Esophagus squamous epithelium (tissue), 5 donors: ENCODE measurements around the gene SULT2B1. TPM values are rescaled to one million over a fixed set of nuclear protein-coding genes. Genes with fewer than 3 reads are reported as not detected.
A peak's percentile ranks its signal among the peaks of the same experiment; 100 is the strongest.

Experiments
- DNase-seq: peaks from one replicate; lab custom pipeline; 2025; lab: John Stamatoyannopoulos, UW
- H3K27ac ChIP-seq, 4 donors: fragments of 200-600 bp; sonication (generic); one replicate each; pipeline ENCODE4 v1.5.1; 2016 to 2019; ENCODE audit warnings: mild to moderate bottlenecking in 1 of 4
- H3K27me3 ChIP-seq, 4 donors: fragments of 200-600 bp; sonication (generic); 1 replicate in 3 of 4; 2 replicates in 1 of 4; pipeline versions ENCODE4 v1.5.1 to v1.6.0; 2017 to 2021; ENCODE audit warnings: antibody characterized with exemption in 1 of 4
- H3K36me3 ChIP-seq, 3 donors: fragments of 200-600 bp; sonication (generic); one replicate each; pipeline ENCODE4 v1.5.1; 2016 to 2019
- H3K4me1 ChIP-seq, 3 donors: fragments of 200-600 bp; sonication (generic); one replicate each; pipeline ENCODE4 v1.5.1; 2017 to 2019
- H3K4me3 ChIP-seq, 4 donors: fragments of 200-600 bp; sonication (generic); 1 replicate in 3 of 4; 2 replicates in 1 of 4; pipeline ENCODE4 v1.5.1; 2016 to 2019; ENCODE audit warnings: mild to moderate bottlenecking in 2 of 4, moderate library complexity in 1 of 4
- H3K9me3 ChIP-seq, 3 donors: fragments of 200-600 bp; sonication (generic); one replicate each; pipeline ENCODE4 v1.5.1; 2016 to 2019
- CTCF ChIP-seq, 6 experiments: fragments of 450-650 bp in 4 of 6; fragments of 200-600 bp in 2 of 6; sonication (generic) in 2 of 6; IDR thresholded peaks; one replicate each; pipeline ENCODE4 v1.5.1; 2016 to 2019; ENCODE audit warnings: antibody characterized with exemption in 6 of 6, mild to moderate bottlenecking in 4 of 6, moderate library complexity in 4 of 6
- POLR2A ChIP-seq, 4 donors: fragments of 450-650 bp; IDR thresholded peaks; one replicate each; pipeline ENCODE4 v1.6.1; 2017; ENCODE audit warnings: antibody characterized with exemption in 4 of 4, mild to moderate bottlenecking in 4 of 4, moderate library complexity in 3 of 4
- WGBS, 2 donors: methylation state at CpG; one replicate each; pipeline ENCODE4 v1.1.5; 2018; 5-methylcytosine and 5-hydroxymethylcytosine counted together
- intact Hi-C: fragments of 100-400 bp; cut with DNase I; formaldehyde crosslinking; loops from one replicate; pipeline ENCODE4 v1.15.0; 2022
- total RNA-seq, 4 donors: library from RNA; depleted of rRNA; stranded (reverse); fragments of >200 nt; gene quantifications; one replicate each; pipeline ENCODE4 v1.1.0, GENCODE V29; 2016
- donor health status: DM: yes; HTN: yes; CAD: no.

SULT2B1 gene
- total RNA-seq, 4 donors from 2014 or later = 84.8 to 253 (median 150) TPM

GRCh38 chr19:48544856-48545750, 6.9 kb upstream of the SULT2B1 start:
- no peak for DNase-seq

GRCh38 chr19:48547722-48548121, 4.2 kb upstream of the SULT2B1 start:
- Histone ChIP-seq H3K9me3 (no peaks in the 10 kb centered on the region), H3K27me3 (peaks cover 0 to 26% (median 0%) of the 10 kb centered on the region in 4 donors), H3K36me3 (no peaks in the 10 kb centered on the region), H3K4me1 (peaks cover 14 to 47% (median 23%) of the 10 kb centered on the region in 3 donors), H3K27ac (no peak overlapping the region), H3K4me3 (no peak overlapping the region)
- no peak for DNase-seq
- WGBS, 2 donors = 53 to 63% methylated on average over 1 of the region's 1 CpG
- intact Hi-C loops = no loop called here
- TF ChIP-seq CTCF (IDR thresholded peaks at IDR 0.05) = no peak
- TF ChIP-seq POLR2A (IDR thresholded peaks at IDR 0.05) = no peak

More at GRCh38 chr19:48544856-48545750, 6.9 kb upstream of the SULT2B1 start:
- Histone ChIP-seq H3K9me3 (no peaks in the 10 kb centered on the region), H3K36me3 (no peaks in the 10 kb centered on the region), H3K27me3 (peaks cover 0 to 16% (median 0%) of the 10 kb centered on the region in 4 donors), H3K27ac (peak overlapping the region in 3 of 4 donors; percentile 74 to 83 (median 81)), H3K4me1 (peaks cover 9 to 43% (median 14%) of the 10 kb centered on the region in 3 donors), H3K4me3 (peak overlapping the region in 1 of 4 donors; percentile 2)
- no peak for TF ChIP-seq CTCF (IDR thresholded peaks at IDR 0.05)
- no peak for TF ChIP-seq POLR2A (IDR thresholded peaks at IDR 0.05)
- intact Hi-C loops = no loop called here
- WGBS, 2 donors = 53 to 65% methylated on average over 5 to 10 of the region's 25 CpGs

- no peak overlapping the region for H3K4me3 ChIP-seq
- no peaks in the 10 kb centered on the region for H3K36me3 ChIP-seq
- 84 to 88% methylated on average over 1 of the region's 1 CpG for WGBS, 2 donors
- TF ChIP-seq POLR2A (IDR thresholded peaks at IDR 0.05) (no peak), CTCF (IDR thresholded peaks at IDR 0.05) (no peak)
- no peak overlapping the region for H3K27ac ChIP-seq
- DNase-seq = no peak
- peaks cover 0 to 26% (median 0%) of the 10 kb centered on the region in 4 donors for H3K27me3 ChIP-seq
- intact Hi-C loops = no loop called here
- no peaks in the 10 kb centered on the region for H3K9me3 ChIP-seq
- peaks cover 14 to 47% (median 20%) of the 10 kb centered on the region in 3 donors for H3K4me1 ChIP-seq
Observed at GRCh38 chr19:48548253-48548911, 3.6 kb upstream of the SULT2B1 start.

- H3K27me3 ChIP-seq = peaks cover 0 to 28% (median 0%) of the 10 kb centered on the region in 4 donors
- intact Hi-C loops = no loop called here
Observed at GRCh38 chr19:48549380-48549779, 2.6 kb upstream of the SULT2B1 start.

More at GRCh38 chr19:48549380-48549779, 2.6 kb upstream of the SULT2B1 start:
- peaks cover 14 to 47% (median 21%) of the 10 kb centered on the region in 3 donors for H3K4me1 ChIP-seq
- no peaks in the 10 kb centered on the region for H3K9me3 ChIP-seq
- no peak overlapping the region for H3K4me3 ChIP-seq
- TF ChIP-seq POLR2A (IDR thresholded peaks at IDR 0.05) (no peak), CTCF (IDR thresholded peaks at IDR 0.05) (no peak)
- H3K36me3 ChIP-seq = no peaks in the 10 kb centered on the region
- no peak for DNase-seq
- no peak overlapping the region for H3K27ac ChIP-seq
- WGBS, 2 donors = 72 to 73% methylated on average over 5 of the region's 5 CpGs
